GM19324 (cell line): ENCODE measurements around the gene PHC3.
A peak's percentile ranks its signal among the peaks of the same experiment; 100 is the strongest.

ENCODE experiments used
- ATAC-seq: cut with Tn5 transposase; IDR thresholded peaks from one replicate; pipeline ENCODE4 v1.9.1; 2021; ENCODE audit warnings: mild to moderate bottlenecking, moderate library complexity; ENCODE audit not compliant: unreplicated experiment, low FRiP score

PHC3 gene

DNA sequence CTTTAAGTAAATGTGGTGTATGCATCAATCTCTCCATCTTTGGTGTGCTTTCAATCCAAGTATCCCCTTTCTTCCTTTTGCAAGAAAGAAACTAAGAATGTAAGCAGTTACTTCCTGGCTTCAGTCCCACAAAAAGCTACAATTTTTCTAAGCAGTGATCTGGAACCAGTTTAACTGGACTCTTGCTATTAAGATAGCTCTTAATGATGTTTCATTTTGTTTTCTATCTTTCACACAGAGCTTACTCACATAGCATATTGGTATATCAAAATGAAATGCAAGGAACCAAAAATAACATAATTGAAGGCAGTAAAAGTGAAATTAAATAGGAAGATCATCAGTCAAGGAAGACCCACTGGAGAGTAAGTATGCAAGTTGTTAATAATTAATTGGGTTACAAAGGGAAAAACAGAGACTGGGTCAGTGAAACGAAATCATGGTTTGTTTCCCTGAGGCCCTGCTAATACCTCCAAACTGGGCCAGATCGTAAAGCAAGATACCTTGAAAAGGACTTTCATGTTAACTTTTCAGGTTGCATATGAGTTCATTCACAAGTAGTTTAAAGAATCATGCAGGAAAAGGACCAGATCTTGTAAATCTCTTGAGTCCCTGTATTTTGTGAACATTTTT, 101.9 kb downstream of the PHC3 start:
- no peak for ATAC-seq

DNA sequence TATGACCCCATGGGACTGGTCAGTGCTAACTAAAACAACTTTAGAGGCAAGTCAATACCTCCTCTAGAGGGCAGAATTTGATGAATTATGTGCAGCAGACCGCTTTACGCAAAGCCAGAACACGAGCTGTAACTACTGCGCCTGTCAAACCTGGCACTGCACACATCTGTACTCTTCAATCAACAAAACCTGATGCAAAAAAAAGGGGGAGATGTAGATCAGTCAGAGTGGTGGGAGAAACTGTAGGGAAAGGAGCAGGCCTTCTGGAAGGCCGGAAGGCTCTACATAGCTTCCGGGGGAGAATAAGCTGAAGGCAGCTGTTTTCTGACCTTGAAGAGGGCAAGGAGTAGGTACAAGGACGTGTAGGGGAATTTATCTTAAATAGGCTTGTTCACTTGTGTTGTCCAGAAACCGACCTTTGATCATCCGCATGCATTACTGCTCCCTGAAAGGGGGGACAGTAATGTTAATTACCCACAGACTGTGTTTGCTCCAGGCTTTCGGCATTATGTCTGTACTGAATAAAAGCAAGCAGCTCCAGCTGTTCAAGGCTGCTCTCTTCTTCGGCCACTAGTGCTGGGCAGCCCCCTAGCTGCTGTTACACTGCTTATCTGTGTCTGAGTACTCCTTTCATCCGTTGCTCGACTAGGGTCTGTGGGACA, 102.8 kb downstream of the PHC3 start:
- no peak for ATAC-seq

DNA sequence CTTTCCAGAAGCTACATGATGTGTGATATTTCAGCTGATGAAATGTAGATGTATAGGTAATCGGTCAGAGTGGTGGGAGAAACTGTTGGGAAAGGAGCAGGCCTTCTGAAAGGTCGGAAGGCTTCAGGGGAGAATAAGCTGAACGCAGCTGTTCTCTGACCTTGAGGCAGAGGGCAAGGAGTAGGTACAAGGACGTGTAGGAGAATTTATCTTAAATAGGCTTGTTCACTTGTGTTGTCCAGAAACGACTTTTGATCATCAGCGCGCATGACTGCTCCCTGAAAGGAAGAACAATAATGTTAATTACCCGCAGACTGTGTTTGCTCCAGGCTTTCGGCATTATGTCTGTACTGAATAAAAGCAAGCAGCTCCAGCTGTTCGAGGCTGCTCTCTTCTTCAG, 104.2 kb downstream of the PHC3 start:
- ATAC-seq = no peak

DNA sequence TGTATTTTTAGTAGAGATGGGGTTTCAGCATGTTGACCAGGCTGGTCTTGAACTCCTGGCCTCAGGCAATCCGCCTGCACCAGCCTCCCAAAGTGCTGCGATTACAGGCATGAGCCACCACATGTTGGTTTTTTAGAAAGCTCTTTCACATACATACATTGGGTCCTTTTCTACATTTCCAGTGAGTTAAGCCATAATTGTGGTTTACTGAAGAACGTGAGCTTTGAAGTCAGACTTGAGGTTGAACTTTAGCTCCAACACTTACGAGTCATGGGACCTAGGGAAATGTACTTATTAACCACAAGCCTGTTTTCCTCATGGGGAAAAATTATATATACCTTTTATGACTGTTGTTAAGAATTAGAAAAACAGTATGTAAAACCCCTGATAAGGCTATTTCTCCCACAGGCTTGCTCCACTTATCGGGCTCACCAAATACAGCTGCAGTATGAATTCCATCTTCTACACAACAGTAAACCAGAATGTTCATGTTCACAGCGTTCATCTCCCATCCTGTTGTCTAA, 104.8 kb downstream of the PHC3 start:
- no peak for ATAC-seq

DNA sequence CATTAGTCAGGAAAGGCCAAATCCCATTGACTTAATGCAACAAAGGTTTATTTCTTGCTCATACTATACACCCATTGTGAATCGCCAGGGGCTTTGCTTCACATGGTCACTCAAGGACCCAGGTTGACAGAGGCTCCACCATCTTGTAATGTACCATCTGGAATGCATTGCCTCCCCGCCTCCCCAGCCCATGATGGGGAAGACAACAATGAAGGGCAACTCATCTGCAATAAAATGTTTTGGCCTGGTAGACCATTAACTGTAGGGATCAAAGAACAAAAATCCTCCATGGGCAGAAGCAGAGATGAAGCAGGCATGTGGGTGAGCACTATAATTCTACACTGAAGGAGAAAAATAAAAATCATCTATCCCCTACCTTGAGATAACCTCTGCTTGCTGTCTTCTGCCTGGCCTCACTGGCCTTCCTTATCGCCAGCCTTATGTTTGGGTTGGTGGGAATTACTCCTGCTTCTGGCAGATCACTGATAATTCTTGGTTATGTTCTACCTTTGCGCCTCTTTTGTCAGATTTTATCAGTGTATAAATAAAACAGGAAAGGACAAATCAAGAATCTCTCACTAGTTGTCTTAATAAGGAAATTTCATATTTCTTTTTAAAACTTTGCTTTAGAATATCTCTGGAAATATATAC, 106.0 kb downstream of the PHC3 start:
- ATAC-seq = no peak

DNA sequence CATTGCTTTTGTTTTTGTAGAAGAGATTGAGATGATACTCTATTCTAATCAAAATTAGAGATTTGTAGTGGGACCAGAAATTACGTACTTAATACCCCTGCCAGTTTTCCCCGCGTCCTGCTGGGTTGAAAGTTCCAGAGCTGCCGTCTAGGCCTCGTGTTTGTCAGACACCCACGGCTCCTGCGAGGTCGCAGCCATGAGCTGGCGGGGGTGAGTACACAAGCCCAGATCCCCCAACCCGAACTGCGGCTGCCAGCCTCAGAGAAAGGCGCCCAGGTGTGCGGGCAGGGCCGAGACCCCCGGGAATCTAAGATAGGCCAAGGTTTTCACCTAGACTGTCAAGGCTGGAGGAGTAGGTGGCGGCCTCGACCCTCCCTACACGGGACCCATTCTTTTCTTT, 117.4 kb downstream of the PHC3 start:
- ATAC-seq = no peak

DNA sequence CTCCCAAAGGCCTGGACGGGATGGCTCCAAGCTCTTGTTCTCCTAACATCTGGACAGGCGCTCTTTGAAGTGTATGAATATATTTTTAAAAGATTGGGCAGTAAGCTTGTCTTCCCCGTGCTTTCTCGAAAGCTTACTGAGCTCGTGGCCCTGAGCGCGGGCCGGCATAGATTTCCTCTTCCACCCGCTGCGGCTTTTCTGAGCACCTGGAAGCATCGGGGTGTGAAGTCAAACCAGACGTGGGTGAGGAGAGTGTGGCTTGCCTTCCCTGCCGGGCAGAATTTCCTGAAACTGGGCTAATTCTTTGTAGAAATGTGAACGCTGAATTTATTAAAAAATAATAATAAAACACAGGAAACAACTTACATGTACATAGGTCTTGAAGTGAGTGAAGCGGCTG, 117.8 kb downstream of the PHC3 start:
- no peak for ATAC-seq

DNA sequence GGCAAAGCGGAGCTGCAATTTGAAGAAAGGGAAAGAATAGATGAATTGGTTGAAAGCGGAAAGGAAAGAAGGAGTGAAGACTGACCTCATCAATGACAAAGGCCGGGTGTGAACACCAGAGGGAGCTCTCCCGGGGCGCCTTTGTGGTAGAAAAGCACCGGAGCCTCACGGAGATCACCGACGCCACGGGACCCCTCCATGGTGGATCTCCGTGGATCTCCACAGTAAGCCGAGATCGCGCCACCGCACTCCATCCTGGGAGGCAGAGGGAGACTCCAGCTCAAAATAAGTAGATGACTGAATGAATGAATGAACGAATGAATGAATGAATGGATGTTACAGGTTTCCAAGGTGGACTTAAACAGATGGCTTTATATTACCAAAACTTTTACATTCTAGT, 118.8 kb downstream of the PHC3 start:
- no peak for ATAC-seq

DNA sequence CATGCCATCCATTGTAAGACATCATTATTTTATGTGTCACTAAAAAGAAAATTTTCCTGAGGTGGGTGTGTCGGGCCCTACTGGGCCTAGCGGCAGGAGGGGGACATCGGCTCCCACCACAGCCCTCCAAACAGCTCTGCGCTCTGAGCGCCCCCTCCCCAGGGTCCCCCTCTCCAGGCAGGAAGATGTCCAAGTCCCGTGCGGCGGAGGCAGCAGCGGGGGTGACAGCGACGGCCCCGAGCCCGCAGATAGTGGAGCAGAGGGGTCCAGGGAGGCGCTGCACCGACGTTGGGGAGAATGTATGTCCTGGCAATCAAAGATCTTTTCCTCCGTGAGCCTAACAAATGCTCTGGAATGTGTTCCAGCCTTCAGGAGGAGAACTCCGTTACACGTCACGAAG, 119.5 kb downstream of the PHC3 start:
- no peak for ATAC-seq

DNA sequence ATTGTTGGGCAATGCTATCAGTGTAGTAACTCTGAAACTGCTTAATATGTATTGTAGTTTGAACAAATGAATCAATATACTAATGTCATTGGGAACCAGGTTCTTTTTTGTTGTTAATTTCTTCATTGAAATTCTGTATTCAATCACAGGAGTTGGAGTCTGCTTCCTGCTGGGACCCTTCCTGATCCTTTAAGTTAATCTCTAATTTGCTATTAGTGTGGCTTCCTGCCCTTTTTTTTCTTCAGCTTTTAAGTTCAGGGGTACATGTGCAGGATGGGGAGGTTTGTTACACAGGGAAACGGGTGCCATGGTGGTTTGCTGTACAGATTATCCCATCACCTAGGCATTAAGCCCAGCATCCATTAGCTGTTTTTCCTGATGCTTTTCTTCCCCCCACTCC, 122.1 kb downstream of the PHC3 start:
- no peak for ATAC-seq

DNA sequence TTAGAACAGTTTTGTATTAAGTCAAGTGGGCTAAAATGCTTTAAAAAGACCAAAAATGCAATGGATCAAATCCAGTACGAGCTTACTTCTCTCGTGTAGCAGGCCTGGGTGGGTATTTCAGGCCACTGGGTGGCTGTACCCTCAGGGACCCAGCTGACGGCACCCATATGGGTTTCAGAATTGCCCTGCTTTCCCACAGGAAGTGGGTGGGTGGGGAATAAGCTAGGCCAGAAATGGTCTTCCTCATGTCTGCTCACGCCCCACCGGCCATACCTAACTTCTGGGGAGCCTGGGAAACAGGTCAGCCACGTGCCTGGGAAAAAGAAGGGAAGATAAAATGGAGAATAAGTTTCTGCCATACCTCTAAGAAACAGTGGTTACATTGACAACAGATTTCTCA, 123.4 kb downstream of the PHC3 start:
- no peak for ATAC-seq

DNA sequence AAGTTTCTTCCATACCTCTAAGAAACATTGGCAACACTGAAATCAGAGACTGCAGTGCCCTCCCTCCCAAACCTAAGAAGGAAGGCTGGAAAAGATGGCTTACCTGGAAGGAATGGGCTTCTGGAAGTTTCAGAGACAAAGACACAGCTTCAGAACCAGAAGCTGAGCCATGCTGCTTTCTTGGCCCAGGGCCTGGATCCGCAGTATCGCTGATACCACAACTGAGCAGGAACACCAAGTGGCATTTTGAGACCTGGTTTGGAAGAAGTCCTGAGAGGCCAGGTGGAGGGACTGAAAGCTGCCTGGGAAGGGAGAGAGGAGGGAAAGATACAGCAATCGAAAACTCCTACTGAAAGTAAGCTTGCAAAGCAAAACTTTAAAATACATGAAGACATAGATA, 124.0 kb downstream of the PHC3 start:
- no peak for ATAC-seq

DNA sequence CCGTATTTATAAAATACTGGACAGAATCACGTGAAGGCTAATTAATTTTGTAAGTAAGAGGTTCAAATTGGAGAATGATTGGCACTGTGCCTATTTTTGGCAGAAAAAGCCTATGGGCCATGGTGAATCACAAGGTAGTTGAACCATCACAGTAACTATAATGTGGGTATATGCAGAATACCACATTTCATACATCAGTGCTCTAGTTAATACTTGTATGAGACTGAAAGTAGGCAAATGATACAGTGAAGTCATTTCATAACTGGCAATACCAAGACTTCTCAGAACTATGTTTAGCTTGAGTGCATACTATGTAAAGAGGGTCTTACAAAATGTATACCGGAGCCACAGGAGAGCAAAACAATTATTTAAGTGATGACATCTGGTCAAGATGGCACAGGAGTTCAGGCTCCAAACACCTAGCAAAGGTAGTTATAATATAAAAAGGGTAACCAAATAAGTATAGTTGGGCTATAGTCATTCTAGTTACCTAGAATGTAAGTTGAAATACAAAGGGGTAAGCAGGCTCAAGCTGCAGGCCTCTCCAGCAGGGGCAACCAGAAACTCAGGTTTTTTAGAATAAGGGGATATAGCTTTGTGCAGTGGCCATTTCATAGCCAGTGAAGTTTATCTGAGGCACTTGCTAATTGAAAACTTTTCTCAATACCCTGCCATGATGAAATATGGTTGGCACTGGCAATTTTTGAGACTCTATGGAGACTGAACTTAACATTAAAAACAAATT, 124.7 kb downstream of the PHC3 start:
- peak; percentile 88 for ATAC-seq

DNA sequence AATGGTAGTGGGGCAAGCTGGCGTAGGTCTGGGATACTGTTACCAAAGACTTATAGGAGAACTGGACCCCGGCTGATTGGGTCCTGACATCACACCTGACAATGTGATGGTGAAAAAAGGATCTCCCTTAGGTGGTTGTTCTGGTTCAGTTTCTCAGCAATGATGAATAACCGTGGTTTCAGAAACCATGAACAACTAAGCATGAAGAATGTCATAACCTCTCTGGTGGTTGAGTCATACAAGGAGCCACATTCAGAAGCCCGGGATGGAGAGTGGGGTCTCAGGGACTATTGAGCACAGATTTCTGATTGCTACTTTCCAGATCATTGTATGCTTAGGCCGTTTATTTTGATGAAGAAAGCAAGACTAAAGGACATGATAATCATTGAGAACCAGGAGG, 126.3 kb downstream of the PHC3 start:
- ATAC-seq = no peak

DNA sequence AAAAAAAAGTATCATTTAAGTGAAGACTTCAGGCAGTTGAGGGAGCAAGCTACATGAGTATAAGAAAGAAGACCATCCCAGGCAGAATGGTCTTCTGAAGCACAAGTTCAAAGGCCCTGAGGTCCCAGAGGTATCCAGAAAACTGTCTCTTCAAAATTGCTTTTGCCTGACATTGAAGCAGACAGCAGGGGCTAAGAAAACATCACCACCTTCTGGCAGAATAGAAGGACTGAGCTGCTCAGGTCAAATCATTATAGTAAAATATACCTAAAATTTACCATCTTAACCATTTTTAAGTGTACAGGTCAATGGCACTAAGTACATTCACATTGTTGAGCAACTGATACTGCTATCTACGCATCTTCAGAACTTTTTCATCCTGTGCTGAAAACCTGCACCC, 127.3 kb downstream of the PHC3 start:
- ATAC-seq = no peak

DNA sequence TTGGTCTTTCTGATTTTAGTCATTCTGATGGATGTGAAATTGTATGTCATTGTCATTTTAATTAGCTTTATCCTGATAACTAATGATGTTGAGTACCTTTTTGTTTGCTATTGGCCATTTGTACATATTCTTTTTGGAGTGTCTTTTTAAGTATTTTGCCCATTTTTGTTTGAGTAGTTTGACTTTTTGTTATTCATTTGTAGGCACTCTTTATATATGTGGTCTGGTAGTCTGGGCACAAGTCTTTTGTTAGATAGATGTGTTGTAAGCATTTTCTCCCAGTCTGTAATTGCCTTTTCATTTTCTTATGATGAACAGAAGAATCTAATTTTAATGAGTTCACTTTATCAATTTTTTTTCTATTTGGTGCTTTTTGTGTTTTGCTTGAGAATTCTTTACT, 129.1 kb downstream of the PHC3 start:
- ATAC-seq = no peak

DNA sequence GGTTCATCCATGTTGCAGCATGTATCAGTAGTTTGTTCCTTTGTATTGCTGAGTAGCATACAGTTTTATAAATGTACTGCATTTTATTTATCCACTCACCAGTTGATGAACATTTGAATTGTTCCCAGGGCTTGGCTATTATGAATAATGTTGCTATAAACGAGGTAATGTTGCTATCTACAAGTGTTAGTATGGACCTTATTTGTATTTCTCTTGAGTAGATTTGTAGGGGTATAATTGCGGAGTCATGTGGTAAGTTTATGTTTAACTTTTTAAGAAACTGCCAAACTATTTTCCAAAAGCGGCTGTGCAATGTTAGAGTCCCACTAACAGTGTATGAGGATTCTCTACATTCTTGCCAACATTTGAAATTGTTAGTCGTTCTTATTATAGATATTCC, 130.8 kb downstream of the PHC3 start:
- ATAC-seq = no peak

DNA sequence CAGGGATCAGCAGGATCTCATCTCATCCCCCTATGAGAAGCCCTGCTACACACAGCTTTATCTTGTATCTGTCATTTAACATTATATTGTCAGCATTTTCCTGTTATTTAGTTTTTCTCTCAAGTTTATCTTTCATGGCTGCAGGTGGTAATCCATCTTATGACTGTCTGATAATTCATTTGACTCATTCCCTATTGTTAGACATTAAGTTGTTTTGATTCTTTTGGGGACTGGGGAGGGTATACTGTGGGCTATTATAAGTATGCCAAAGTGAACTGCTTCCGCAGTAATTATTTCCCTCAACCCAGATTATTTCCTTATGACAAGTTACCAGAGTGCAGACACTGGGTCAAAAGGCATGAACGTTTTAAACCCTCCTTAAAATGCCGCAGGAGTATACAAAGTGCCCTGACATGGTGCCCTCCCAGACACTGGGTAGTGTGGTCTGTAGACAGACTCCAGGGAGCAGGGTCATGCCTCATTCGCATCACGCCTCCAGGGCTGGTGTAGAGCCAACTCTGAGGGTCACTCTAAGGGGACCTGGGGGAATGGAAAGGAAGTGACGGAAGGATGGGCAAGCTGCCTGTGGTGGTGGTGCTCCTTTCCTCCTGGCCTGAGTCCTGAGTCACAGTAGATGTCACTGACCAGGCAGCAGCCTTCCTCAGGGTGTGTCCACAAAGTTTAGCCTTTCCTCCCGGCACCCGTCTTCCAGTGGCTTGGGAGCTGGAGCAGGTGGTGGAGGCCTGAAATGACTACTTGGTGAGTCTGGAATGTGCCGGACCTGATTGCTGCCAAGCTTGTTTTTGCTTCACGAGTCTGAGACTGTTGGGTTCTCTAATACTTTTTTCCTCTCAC, 132.2 kb downstream of the PHC3 start:
- no peak for ATAC-seq

DNA sequence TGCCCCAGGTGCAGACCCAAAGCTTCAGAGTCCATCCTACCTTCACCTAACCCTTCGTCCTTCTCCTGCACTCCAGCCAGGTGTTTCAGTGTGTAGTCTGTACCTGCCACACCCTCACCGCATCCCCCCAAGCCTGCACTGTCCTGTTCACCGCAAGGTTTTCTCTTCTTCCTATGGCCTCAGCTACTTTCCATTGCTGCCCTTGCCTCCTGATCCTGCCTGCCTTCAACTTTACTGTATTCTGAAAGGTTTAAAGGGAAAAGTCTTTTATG, 134.5 kb downstream of the PHC3 start:
- ATAC-seq = no peak

DNA sequence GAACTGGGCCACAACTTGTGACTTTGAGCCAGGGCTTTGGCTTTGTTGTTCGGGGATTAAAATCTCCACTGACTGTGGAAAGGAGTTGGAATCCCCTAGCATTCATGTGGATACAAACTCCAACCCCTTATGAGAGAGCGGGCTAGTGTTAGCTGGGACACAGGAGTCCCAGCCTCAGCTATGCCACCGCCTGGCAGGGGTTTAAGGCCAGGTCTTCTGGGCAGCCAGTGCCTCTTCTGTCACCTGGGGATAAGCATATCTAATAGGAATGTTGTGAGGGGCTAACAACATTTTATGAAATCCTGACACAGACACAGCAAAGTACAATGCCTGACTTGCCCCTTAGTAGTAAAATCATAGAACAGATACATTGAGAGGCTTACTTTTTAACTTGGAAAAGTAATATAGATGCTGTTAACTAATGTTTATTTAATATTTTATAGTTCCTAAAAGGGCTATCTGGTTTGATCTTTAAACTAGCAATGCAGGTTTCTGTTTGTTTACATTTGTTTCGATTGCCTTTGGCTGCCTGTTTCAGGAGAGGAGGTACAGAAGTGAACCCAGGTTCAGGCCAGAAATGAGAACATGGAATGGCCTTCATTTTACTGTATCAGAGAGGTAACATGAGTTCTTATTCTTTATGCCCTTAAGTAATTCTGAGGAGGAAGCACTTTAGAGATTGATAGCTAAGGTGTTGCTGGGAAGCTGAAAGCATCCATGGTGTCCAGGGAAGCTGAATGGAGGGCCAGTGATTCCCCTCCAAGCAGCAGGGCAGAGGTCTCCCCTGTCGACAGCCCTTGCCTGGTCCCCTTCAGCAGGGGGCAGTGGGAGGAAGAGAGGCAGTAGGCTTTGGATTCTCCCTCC, 135.0 kb downstream of the PHC3 start:
- ATAC-seq = no peak
